ENCODE data around the gene ARL16.

DNA sequence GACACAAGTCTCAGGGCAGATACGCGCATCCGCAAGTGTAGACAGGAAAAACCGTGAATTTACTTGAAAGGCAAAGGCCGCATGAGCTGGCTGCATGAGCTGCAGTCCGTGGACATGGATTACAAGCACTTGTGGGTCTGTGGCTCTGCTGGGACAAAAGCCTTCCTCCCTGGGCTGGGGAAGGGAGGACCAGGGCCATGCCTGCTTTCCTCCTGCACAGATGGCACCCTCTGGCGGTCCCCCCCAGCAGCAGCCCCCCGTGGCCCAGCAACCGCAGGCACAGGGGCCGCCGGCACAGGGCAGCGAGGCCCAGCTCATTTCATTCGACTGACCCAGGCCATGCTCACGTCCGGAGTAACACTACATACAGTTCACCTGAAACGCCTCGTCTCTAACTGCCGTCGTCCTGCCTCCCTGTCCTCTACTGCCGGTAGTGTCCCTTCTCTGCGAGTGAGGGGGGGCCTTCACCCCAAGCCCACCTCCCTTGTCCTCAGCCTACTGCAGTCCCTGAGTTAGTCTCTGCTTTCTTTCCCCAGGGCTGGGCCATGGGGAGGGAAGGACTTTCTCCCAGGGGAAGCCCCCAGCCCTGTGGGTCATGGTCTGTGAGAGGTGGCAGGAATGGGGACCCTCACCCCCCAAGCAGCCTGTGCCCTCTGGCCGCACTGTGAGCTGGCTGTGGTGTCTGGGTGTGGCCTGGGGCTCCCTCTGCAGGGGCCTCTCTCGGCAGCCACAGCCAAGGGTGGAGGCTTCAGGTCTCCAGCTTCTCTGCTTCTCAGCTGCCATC lies 17.9 kb upstream of the ARL16 start:
- TF ChIP-seq CTCF (IDR thresholded peaks at IDR 0.05; ENCODE audit: insufficient read depth, low read depth, low read length) (no peak), EZH2 (IDR thresholded peaks at IDR 0.05; ENCODE audit: insufficient read depth, low read length) (no peak)

Measured in astrocyte (in vitro differentiated cells and primary cell).